ENCODE results near the gene LRP1-AS. TPM values are rescaled to one million over a fixed set of nuclear protein-coding genes. Genes with fewer than 3 reads are reported as not detected.

The LRP1-AS gene
- total RNA-seq, 4 donors from 2014 or later = not detected

DNA sequence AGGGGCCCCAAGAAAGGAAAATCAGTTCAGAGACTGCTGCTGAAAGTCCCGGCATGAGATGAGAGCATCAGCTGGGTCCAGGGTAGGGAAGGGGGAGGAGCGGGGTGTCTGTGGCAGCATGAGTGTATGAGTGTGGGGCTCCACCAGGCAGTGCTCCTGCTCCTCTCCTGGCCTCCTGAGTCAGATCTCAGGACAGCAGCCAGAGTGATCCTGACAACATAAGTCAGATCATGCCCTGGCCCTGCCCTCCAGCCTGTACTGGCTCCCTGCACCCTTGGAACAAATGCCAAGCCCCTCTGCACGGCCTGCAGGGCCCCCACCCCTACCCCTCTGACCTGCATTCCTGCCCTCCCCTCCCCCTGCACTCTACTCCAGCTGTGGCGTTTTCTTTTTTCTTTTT is 24.2 kb upstream of the LRP1-AS start:
- Histone ChIP-seq H3K9me3 (no peaks in the 10 kb centered on the region), H3K36me3 (peaks cover 23 to 73% (median 36%) of the 10 kb centered on the region in 3 donors), H3K27ac (peak overlapping the region; percentile 66 to 86 (median 77)), H3K27me3 (no peaks in the 10 kb centered on the region), H3K4me1 (peaks cover 46 to 100% (median 51%) of the 10 kb centered on the region in 3 donors), H3K4me3 (no peak overlapping the region)
- 12 to 15% methylated on average over 4 of the region's 4 CpGs for WGBS, 2 donors
- DNase-seq = no peak
- TF ChIP-seq POLR2A (IDR thresholded peaks at IDR 0.05) = no peak
- TF ChIP-seq, protein P1, sequence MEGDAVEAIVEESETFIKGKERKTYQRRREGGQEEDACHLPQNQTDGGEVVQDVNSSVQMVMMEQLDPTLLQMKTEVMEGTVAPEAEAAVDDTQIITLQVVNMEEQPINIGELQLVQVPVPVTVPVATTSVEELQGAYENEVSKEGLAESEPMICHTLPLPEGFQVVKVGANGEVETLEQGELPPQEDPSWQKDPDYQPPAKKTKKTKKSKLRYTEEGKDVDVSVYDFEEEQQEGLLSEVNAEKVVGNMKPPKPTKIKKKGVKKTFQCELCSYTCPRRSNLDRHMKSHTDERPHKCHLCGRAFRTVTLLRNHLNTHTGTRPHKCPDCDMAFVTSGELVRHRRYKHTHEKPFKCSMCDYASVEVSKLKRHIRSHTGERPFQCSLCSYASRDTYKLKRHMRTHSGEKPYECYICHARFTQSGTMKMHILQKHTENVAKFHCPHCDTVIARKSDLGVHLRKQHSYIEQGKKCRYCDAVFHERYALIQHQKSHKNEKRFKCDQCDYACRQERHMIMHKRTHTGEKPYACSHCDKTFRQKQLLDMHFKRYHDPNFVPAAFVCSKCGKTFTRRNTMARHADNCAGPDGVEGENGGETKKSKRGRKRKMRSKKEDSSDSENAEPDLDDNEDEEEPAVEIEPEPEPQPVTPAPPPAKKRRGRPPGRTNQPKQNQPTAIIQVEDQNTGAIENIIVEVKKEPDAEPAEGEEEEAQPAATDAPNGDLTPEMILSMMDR (IDR thresholded peaks at IDR 0.05) = peak in 1 of 6 experiments; percentile 4
- intact Hi-C loops (cut with DNase I) = no loop called here

GRCh38 chr12:57170927-57171326 is 23.5 kb upstream of the LRP1-AS start:
- peaks cover 46 to 100% (median 53%) of the 10 kb centered on the region in 3 donors for H3K4me1 ChIP-seq
- intact Hi-C loops (cut with DNase I) = no loop called here
- DNase-seq = no peak
- peak overlapping the region; percentile 66 to 86 (median 77) for H3K27ac ChIP-seq
- H3K36me3 ChIP-seq = peaks cover 23 to 73% (median 28%) of the 10 kb centered on the region in 3 donors
- TF ChIP-seq, protein P1 (IDR thresholded peaks at IDR 0.05) = no peak
- no peak for TF ChIP-seq POLR2A (IDR thresholded peaks at IDR 0.05)
- H3K9me3 ChIP-seq = no peaks in the 10 kb centered on the region
- WGBS, 2 donors = 56 to 63% methylated on average over 3 of the region's 4 CpGs
- no peaks in the 10 kb centered on the region for H3K27me3 ChIP-seq
- no peak overlapping the region for H3K4me3 ChIP-seq

DNA sequence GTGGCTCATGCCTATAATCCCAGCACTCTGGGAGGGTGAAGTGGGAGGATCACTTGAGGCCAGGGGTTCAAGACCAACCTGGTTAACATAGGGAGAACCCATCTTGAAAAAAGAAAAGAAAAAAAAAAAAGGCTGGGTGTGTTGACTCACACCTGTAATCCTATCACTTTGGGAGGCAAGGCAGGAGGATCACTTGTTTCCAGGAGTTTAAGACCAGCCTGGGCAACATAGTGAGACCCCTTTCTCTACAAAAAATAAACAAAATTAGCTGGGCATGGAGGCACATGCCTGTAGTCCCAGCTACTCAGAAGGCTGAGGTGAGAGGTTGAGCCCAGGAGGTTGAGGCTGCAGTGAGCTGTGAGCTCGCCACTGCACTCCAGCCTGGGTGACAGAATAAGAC is 23.0 kb upstream of the LRP1-AS start:
- 82 to 100% methylated on average over 1 of the region's 1 CpG for WGBS, 2 donors
- Histone ChIP-seq H3K36me3 (peaks cover 26 to 73% (median 28%) of the 10 kb centered on the region in 3 donors), H3K4me3 (no peak overlapping the region), H3K4me1 (peaks cover 50 to 100% (median 51%) of the 10 kb centered on the region in 3 donors), H3K27ac (peak overlapping the region in 3 of 4 donors; percentile 66 to 86 (median 80)), H3K9me3 (no peaks in the 10 kb centered on the region), H3K27me3 (no peaks in the 10 kb centered on the region)
- intact Hi-C loops (cut with DNase I) = no loop called here
- TF ChIP-seq POLR2A (IDR thresholded peaks at IDR 0.05) = no peak
- TF ChIP-seq, protein P1 (IDR thresholded peaks at IDR 0.05) = no peak
- DNase-seq = no peak

DNA sequence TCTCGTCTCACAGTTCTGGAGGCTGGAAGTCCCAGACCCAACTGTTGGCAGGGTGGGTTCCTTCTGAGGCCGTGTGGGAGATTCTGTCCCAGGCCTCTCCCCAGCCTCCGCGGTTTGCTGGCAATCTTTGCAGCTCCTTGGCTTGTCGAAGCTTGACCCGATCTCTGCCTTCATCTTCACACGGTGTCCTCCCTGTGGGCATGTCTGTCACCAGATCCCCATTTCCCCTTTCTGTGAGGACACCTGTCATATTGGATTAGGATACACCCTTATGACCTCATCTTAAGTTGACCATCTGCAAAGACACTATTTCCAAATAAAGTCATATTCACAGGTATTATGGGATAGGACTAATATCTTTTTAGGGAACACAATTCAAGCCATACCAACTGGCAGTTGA is 22.6 kb upstream of the LRP1-AS start:
- H3K4me1 ChIP-seq = peaks cover 47 to 100% (median 51%) of the 10 kb centered on the region in 3 donors
- H3K36me3 ChIP-seq = peaks cover 26 to 76% (median 28%) of the 10 kb centered on the region in 3 donors
- intact Hi-C loops (cut with DNase I) = no loop called here
- TF ChIP-seq, protein P1 (IDR thresholded peaks at IDR 0.05) = no peak
- TF ChIP-seq POLR2A (IDR thresholded peaks at IDR 0.05) = no peak
- DNase-seq = no peak
- WGBS, 2 donors = 31 to 58% methylated on average over 7 of the region's 7 CpGs
- H3K27ac ChIP-seq = peak overlapping the region in 3 of 4 donors; percentile 66 to 86 (median 80)
- H3K27me3 ChIP-seq = no peaks in the 10 kb centered on the region
- H3K4me3 ChIP-seq = no peak overlapping the region
- no peaks in the 10 kb centered on the region for H3K9me3 ChIP-seq

GRCh38 chr12:57169046-57169795 is 21.8 kb upstream of the LRP1-AS start:
- WGBS, 2 donors = 79 to 83% methylated on average over 4 to 16 of the region's 23 CpGs
- intact Hi-C loops (cut with DNase I) = no loop called here
- Histone ChIP-seq H3K4me3 (no peak overlapping the region), H3K27ac (peak overlapping the region in 3 of 4 donors; percentile 66 to 86 (median 80)), H3K4me1 (peaks cover 41 to 100% (median 49%) of the 10 kb centered on the region in 3 donors), H3K36me3 (peaks cover 26 to 76% (median 28%) of the 10 kb centered on the region in 3 donors), H3K27me3 (no peaks in the 10 kb centered on the region), H3K9me3 (no peaks in the 10 kb centered on the region)
- TF ChIP-seq POLR2A (IDR thresholded peaks at IDR 0.05) = no peak
- TF ChIP-seq, protein P1 (IDR thresholded peaks at IDR 0.05) = no peak
- DNase-seq = no peak
